Keratinocyte (primary cell): ENCODE data around the gene RNU6-9. TPM values are rescaled to one million over a fixed set of nuclear protein-coding genes. Genes with fewer than 3 reads are reported as not detected.
A peak's percentile ranks its signal among the peaks of the same experiment; 100 is the strongest.

Experiments
- DNase-seq: peaks from one replicate; pipeline ENCODE4 v3.0.0-alpha.2; 2011; ENCODE audit warnings: low read depth, missing footprints, low spot score
- FAIRE-seq: peaks from 2 replicates; lab custom pipeline; 2011; peaks lifted over from hg19 to GRCh38; lab: Jason Lieb, UNC
- H2AFZ ChIP-seq: 2 replicates; pipeline ENCODE4 v1.6.0; 2012; ENCODE audit warnings: low read length, control low read depth, inconsistent platforms; ENCODE audit not compliant: control insufficient read depth
- H3K27ac ChIP-seq: 2 replicates; pipeline ENCODE4 v1.5.1; 2011; ENCODE audit warnings: low read length; ENCODE audit not compliant: control insufficient read depth, insufficient read depth
- H3K27me3 ChIP-seq: 3 replicates; pipeline ENCODE4 v1.6.0; 2011; ENCODE audit warnings: low read length; ENCODE audit not compliant: control insufficient read depth, insufficient read depth; ENCODE audit errors: extremely low read depth
- H3K36me3 ChIP-seq, 2 experiments: 2 replicates in 1 of 2; 3 replicates in 1 of 2; pipeline ENCODE4 v1.5.1; 2011; ENCODE audit warnings: low read length in 2 of 2, mild to moderate bottlenecking in 1 of 2; ENCODE audit not compliant: control insufficient read depth in 2 of 2, insufficient read depth in 2 of 2; ENCODE audit errors: extremely low read depth in 1 of 2
- H3K4me1 ChIP-seq: 3 replicates; pipeline ENCODE4 v1.5.1; 2011; ENCODE audit warnings: low read length; ENCODE audit not compliant: control insufficient read depth, insufficient read depth; ENCODE audit errors: extremely low read depth
- H3K4me2 ChIP-seq: 3 replicates; pipeline ENCODE4 v1.6.0; 2011; ENCODE audit warnings: low read depth, low read length; ENCODE audit not compliant: control insufficient read depth, insufficient read depth; ENCODE audit errors: extremely low read depth
- H3K4me3 ChIP-seq, 3 experiments: fragments of 200-600 bp in 1 of 3; sonication (generic) in 1 of 3; 2 replicates in 2 of 3; 3 replicates in 1 of 3; pipeline ENCODE4 v1.5.1; 2011 to 2016; ENCODE audit warnings: low read length in 3 of 3, mild to moderate bottlenecking in 3 of 3, control low read depth in 2 of 3, inconsistent platforms in 1 of 3, low read depth in 1 of 3, mixed read lengths in 1 of 3, mixed run types in 1 of 3, moderate library complexity in 1 of 3; ENCODE audit not compliant: control insufficient read depth in 2 of 3, insufficient read depth in 2 of 3; ENCODE audit errors: extremely low read depth in 1 of 3
- H3K79me2 ChIP-seq: 2 replicates; pipeline ENCODE4 v1.6.0; 2012; ENCODE audit warnings: low read length; ENCODE audit not compliant: control insufficient read depth, insufficient read depth
- H3K9ac ChIP-seq: 3 replicates; pipeline ENCODE4 v1.6.0; 2011; ENCODE audit warnings: low read length; ENCODE audit not compliant: control insufficient read depth, insufficient read depth; ENCODE audit errors: extremely low read depth
- H3K9me1 ChIP-seq: 3 replicates; pipeline ENCODE4 v1.6.0; 2011; ENCODE audit warnings: low read length; ENCODE audit not compliant: control insufficient read depth, insufficient read depth; ENCODE audit errors: extremely low read depth
- H3K9me3 ChIP-seq: 2 replicates; pipeline ENCODE4 v1.5.1; 2012; ENCODE audit warnings: low read depth, low read length; ENCODE audit not compliant: control insufficient read depth
- H4K20me1 ChIP-seq: 3 replicates; pipeline ENCODE4 v1.6.0; 2011; ENCODE audit warnings: low read length; ENCODE audit not compliant: control insufficient read depth, insufficient read depth; ENCODE audit errors: extremely low read depth
- EZH2 ChIP-seq: IDR thresholded peaks from one replicate; pipeline ENCODE4 v1.6.1; 2012; ENCODE audit warnings: inconsistent platforms, mild to moderate bottlenecking, low read length, moderate library complexity
- dilution Hi-C: fragments of 300-500 bp; cut with MboI; formaldehyde crosslinking; loops from one replicate; pipeline ENCODE4 v1.7.0; 2020; ENCODE audit warnings: low sequenced_read_pairs; ENCODE audit not compliant: extremely low pct_ligation_motif_present
- polyA plus RNA-seq, 5 experiments: library from polyadenylated mRNA; depleted of rRNA in 3 of 5; stranded (reverse) in 3 of 5; stranded (forward) in 1 of 5; unstranded in 1 of 5; fragments of >200 nt; gene quantifications; 1 replicate in 1 of 5; 2 replicates in 3 of 5; 3 replicates in 1 of 5; pipeline versions ENCODE4 v1.2.1 to v1.2.3, GENCODE V29; 2011 to 2012; ENCODE audit warnings: missing spikeins in 2 of 5, low read depth in 1 of 5, low replicate concordance in 1 of 5
- TF ChIP-seq, protein P1 (sequence below), 3 experiments: IDR thresholded peaks in 1 of 3; conservative IDR thresholded peaks in 1 of 3; optimal IDR thresholded peaks in 1 of 3; 2 replicates in 2 of 3; 3 replicates in 1 of 3; pipeline versions ENCODE3 to v1.5.1; 2011; ENCODE audit warnings: low read length in 3 of 3, mild to moderate bottlenecking in 3 of 3, moderate library complexity in 2 of 3, control low read depth in 1 of 3, inconsistent platforms in 1 of 3; ENCODE audit not compliant: insufficient read depth in 2 of 3; ENCODE audit errors: extremely low read depth in 1 of 3

The RNU6-9 gene
- polyA plus RNA-seq, 1 donor (not counting 4 experiments of a cell fraction or from before 2014, with no cell fraction given) = not detected

DNA sequence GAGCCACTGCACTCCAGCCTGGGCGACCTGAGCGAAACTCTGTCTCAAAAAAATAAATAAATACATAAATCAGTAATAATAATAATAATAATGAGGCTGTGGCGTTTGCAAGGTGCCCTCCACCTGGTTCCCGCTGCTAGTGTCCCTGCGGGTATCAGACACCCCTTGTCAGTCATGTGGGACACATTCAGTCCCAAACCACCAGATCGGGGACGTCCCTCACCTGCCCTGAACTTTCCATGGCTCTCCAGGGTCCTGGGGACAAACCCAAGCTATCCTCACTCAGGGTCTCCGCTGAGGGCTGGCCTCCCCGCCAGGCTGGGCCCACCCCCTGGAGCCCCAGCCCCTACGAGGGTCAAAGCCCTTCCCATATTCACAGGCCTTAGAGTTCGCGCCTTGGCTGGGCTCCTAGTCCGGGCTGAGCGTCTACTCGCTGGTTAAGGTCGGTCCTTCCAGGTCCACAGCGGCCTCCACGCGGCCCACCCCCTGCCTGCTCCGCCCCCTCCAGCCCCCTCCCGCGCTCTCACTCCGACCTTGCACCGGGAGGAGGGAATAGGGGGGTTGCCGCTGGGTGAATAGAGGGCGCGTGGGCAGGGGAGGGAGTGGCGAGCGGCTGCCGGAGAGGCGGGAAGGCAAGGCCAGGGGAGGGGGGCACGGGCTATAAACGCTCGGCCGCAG is 23.5 kb downstream of the RNU6-9 start:
- Histone ChIP-seq H3K9me1 (no peaks in the 10 kb centered on the region), H3K79me2 (peaks cover 7% of the 10 kb centered on the region), H3K27me3 (peaks cover 43% of the 10 kb centered on the region), H3K9ac (no peak overlapping the region), H4K20me1 (no peaks in the 10 kb centered on the region), H2AFZ (no peak overlapping the region), H3K27ac (no peak overlapping the region), H3K9me3 (no peaks in the 10 kb centered on the region), H3K36me3 (no peaks in the 10 kb centered on the region), H3K4me1 (peaks cover 4% of the 10 kb centered on the region), H3K4me3 (no peak overlapping the region), H3K4me2 (no peak overlapping the region)
- FAIRE-seq (no peak), DNase-seq (no peak)
- TF ChIP-seq, protein P1, sequence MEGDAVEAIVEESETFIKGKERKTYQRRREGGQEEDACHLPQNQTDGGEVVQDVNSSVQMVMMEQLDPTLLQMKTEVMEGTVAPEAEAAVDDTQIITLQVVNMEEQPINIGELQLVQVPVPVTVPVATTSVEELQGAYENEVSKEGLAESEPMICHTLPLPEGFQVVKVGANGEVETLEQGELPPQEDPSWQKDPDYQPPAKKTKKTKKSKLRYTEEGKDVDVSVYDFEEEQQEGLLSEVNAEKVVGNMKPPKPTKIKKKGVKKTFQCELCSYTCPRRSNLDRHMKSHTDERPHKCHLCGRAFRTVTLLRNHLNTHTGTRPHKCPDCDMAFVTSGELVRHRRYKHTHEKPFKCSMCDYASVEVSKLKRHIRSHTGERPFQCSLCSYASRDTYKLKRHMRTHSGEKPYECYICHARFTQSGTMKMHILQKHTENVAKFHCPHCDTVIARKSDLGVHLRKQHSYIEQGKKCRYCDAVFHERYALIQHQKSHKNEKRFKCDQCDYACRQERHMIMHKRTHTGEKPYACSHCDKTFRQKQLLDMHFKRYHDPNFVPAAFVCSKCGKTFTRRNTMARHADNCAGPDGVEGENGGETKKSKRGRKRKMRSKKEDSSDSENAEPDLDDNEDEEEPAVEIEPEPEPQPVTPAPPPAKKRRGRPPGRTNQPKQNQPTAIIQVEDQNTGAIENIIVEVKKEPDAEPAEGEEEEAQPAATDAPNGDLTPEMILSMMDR (optimal IDR thresholded peaks at IDR 0.05 in 1 of 3, IDR thresholded peaks at IDR 0.05 in 1 of 3, conservative IDR thresholded peaks at IDR 0.05 in 1 of 3; ENCODE audit: extremely low read depth in 1 of 3, insufficient read depth in 2 of 3, low read length in 3 of 3) = no peak
- no peak for TF ChIP-seq EZH2
- dilution Hi-C loops = no loop called here

DNA sequence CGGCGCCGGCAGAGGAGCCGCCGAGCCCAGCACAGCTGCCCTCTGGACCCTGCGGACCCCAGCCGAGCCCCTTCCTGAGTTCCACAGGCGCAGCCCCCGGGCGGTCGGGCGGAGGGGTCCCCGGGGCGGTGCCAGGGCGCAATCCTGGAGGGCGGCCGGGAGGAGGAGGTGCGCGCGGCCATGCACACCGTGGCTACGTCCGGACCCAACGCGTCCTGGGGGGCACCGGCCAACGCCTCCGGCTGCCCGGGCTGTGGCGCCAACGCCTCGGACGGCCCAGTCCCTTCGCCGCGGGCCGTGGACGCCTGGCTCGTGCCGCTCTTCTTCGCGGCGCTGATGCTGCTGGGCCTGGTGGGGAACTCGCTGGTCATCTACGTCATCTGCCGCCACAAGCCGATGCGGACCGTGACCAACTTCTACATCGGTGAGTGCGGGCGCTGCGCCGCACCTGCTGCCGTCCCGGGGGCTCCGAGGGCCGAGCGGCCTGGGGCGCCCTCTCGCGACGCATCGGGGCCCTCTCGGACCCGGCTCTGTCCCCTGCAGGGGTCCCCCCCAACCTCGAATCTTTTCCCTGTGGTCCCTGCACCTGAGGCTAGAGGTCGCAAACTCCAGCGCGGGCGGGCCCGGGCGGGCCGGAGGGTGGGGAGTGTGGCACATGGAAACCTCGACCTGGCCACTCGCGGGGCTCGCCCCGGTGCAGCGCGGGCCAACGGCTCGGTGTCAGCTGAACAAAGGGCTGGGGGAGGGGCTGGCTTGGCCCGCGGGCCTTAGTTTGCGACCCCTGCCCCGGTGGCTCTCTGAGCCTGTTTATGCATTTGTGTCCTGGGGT is 24.3 kb downstream of the RNU6-9 start, which contains the start of gene KISS1R:
Gene KISS1R, plus strand, starts transcription at position 11 of the 829 bp plus-strand sequence. Its CDS starts 170 bp downstream, at position 181.
- H3K9ac ChIP-seq = no peak within 1 kb of the TSS
- DNase-seq = no peak
- no peak within 1 kb of the TSS for H2AFZ ChIP-seq

More for the DNA sequence above, 24.3 kb downstream of the RNU6-9 start, which contains the start of gene KISS1R:
- Histone ChIP-seq H3K79me2 (peaks cover 5% of the 10 kb centered on the region), H3K36me3 (no peaks in the 10 kb centered on the region), H3K9me3 (no peaks in the 10 kb centered on the region), H4K20me1 (no peaks in the 10 kb centered on the region), H3K9me1 (no peaks in the 10 kb centered on the region), H3K4me1 (peaks cover 4% of the 10 kb centered on the region), H3K27ac (no peak within 1 kb of the TSS), H3K4me2 (no peak within 1 kb of the TSS), H3K27me3 (peaks cover 43% of the 10 kb centered on the region), H3K4me3 (no peak within 1 kb of the TSS)
- dilution Hi-C loops = no loop called here
- FAIRE-seq = no peak
- peak; percentile 97 for TF ChIP-seq EZH2
- TF ChIP-seq, protein P1 (optimal IDR thresholded peaks at IDR 0.05 in 1 of 3, IDR thresholded peaks at IDR 0.05 in 1 of 3, conservative IDR thresholded peaks at IDR 0.05 in 1 of 3; ENCODE audit: extremely low read depth in 1 of 3, insufficient read depth in 2 of 3, low read length in 3 of 3) = peak; percentile 13 to 73 (median 41)
